Bone marrow (tissue), 2 donors: ENCODE measurements around the gene CUBN.
"Not testable (repeated sequence)": the region's sequence is repeated elsewhere in the genome, so short reads cannot be mapped to it uniquely, and the experiment has no call there.

ENCODE experiments used
- DNase-seq, 2 donors: peaks; one replicate each; lab custom pipeline; 2025; lab: John Stamatoyannopoulos, UW

CUBN gene

DNA sequence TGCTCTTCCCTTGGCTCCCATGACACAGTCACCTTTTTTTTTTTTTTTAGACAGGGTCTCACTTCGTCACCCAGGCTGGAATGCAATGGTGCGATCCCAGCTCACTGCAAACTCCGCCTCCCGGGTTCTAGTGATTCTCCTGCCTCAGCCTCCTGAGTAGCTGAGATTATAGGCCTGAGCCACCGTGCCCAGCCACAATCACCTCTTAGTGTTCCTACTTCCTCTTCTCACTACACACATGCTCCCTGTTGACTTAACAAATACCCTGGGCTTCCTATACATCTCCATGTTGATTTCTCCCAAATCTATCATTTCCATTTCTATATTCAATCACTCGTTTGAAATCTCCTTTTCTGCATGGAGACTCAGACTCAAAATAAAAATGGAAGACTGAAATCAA is 91.7 kb downstream of the CUBN start:
- DNase-seq = no peak

DNA sequence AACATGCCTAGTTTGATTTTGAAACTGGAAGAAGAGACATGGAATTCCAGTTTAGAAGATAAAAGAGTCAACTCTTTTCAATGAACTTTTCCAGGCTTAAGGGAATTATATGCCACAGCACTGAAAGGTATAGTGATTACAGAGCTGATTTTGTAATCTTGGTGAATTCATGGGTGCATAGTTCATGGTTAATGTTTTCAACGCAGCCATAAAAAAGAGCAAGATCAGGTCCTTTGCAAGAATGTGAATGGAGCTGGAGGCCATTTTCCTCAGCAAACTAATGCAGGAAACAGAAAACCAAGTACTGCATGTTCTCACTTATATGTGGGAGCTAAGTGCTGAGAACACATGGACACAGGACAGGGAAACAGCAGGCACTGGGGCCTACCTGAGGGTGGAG is 94.2 kb downstream of the CUBN start:
- no peak for DNase-seq

DNA sequence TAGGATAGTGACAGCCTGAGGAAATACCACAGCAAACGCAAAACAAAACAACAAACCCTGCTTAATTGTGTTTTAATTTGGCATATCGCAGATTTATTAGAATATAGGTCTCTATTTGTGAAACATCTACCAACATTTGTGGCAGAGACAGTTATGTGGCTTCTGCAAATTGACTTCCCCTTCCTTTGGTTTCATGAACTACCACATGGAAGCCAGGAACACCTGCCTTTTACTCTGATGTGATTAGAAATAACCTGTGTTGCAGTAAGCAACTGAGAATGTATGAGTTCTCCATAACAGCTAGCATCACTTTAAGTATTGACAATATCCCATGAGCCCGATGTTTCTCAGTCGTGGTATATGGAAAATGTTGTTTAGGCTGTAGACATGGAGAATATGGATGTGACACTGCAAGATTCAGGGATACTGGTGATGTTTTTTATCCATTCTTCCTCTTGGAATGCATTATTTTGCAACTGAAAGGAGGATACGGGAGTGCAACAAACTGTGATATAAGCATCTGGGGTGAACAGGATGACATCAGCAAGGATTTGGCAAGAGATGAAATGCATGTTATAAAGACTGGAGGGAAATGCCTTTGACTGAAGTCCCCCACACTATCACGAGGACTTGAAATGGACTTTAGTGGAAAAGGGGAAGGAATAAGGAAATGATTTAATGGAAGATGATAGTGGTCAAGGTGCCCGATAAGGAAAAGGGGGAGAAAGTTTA is 95.9 kb downstream of the CUBN start:
- DNase-seq = no peak

DNA sequence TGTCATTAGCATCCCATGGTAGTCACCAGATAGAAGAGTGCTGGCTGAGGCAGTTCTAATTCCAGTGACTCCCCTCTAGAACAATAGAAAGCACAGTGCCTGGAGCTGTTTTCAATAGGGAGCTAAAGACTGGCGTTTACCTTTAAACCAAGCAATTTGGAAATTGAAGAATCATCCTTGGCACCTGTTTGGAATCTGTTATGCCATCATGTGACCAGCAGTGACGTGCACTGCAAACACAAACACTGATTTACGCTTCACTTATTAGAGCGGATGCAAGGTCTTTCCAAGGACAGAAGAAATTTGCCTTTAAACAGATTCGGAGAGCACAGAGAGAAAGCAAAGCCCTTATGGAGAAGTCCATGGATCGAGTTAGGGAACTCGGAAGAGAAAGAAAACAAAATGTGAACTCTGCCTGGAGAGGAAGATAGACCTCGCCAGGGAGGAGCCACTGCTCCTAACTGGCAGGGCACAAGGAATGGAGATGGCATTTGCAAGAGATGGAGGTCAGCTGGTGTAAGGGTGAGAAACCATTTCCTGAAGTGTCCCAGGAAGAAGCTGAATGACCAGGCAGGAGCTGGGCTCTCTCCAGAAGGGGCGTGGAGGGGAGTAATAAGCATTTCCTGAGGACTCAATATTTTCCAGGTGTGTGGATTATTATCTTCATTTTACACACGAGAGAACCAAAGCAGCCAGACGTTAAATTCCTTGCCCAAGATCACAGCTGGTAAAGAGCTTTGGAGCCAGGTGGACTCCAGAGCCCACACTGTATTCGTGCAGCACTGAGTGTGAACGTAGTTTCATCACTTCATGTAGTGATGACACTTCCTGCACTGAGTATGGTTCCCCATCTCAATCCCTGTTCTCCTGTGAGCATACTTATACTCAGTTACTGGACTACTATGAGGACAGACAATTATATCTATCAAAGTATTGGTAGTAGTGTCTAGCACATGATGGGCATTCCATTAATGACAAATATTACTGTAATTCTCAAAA is 97.7 kb downstream of the CUBN start:
- no peak for DNase-seq

GRCh38 chr10:17029581-17030271 is 99.9 kb downstream of the CUBN start:
- DNase-seq = peak; percentile 29 to 68

- no peak for DNase-seq
Measured at GRCh38 chr10:17029239-17029580, 100.4 kb downstream of the CUBN start.

GRCh38 chr10:17028798-17029197 is 100.8 kb downstream of the CUBN start:
- no peak for DNase-seq

DNA sequence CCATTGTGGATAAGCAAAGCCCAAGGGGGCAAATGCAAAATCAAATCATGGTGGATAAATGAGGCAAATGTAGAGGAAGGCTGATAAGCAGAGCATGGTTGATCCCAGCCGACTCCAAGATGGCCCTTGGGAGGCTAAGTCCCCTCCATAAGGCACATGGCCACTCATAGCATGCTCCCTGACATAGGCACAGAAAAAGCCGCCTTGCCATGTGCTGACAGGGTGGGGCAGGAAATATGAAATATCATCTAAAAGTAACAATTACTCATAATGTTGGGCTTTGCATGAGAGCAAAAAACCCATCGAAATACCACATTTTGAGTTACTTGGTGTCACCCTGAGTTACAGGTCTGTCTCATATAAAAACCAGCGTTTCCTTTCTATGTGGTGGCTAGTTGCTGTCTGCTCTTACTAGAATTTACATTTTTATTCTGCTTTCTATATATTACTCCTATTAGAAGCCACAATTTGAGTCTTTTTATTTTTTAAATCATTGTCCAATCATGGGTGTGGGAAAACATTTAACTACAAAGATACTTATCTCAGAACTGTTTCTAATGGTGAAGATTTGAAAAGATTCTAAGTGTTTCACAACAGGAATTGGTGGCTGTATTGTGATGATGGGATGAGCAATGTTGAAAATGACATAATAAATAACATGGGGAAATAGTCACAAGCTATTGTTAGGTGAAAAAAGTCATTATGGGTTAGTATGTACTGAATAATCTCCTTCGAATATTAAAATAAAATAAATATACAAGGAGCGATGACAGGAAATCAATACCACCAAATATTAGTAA is 102.7 kb downstream of the CUBN start:
- peak; percentile 34 to 46 for DNase-seq

GRCh38 chr10:17025444-17026295 is 103.9 kb downstream of the CUBN start:
- peak; percentile 61 to 74 for DNase-seq

DNA sequence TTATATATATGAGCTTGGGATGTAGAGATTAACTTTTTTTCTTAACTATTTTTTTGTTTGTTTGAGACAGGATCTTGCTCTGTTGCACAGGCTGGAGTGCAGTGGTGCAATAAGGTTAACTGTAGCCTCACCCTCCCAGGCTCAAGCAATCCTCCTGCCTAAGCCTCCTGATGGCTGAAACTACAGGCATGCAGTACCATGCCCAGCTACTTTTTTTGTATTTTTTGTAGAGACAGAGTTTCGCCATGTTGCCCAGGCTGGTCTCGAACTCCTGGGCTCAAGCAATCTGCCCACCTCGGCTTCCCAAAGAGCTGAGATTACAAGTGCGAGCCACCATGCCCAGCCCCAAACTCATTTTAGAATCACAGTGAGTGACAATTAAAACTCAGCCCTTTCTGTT is 105.2 kb downstream of the CUBN start:
- no peak for DNase-seq

DNA sequence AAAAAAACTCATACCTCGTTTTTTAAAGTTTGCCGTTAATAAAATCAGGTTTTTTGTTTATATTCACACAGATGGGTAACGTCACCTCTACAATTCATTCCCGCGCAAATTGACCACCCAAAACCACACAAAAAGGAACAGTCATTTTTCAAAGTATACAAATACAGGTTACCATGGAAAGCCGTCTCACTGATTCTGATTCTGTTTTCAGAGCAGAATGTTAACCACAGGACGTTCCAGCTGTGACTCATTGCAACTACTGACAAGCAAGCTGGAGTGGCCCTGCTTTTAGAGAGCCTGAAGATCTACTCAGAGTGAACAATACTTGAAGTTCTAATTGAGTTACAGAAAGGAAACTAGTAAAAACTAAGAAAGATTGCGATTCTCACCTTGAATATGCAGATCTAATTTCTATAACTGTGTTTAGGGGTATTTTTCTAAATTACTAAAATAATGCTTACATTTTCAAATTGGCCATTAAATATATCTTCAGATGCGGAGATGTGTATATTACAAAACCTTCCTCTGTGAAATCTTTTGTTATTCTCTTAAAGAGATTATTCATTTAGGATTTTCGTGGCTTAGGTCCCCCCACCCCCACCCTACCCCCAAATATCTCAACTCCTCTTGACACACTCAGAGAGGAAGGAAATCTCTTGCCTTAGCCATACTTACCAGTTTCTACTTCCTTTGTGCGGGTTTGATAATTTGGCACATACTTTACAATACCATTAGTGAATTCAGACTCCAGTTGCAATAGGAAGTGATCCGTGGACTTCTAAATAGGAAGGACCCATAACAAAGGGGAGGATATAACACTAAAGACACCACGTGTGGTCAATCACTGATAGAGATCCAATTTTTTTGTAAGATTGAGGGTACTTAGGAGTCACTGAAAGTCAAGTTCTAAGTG is 106.0 kb downstream of the CUBN start:
- DNase-seq = peak in 1 of 2 donors; percentile 94

DNA sequence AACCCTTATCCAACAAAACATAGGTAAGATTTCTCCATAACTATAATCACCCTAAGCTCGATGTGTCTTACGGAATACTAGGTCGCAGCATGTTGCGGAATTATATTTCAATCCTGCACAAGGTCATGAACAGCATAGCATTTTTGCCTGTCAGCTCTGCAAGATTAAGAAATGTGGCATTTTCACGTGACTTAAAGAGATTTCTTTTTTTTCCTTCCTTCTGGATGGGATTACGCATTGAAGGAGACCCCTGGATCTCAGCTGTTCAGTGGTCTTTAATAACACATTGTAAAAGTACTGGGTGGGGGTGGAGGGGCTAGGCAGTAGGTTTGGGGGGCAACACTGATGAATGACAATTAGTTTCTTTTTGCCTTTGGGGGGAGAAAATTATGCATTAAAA is 106.7 kb downstream of the CUBN start:
- no peak for DNase-seq

DNA sequence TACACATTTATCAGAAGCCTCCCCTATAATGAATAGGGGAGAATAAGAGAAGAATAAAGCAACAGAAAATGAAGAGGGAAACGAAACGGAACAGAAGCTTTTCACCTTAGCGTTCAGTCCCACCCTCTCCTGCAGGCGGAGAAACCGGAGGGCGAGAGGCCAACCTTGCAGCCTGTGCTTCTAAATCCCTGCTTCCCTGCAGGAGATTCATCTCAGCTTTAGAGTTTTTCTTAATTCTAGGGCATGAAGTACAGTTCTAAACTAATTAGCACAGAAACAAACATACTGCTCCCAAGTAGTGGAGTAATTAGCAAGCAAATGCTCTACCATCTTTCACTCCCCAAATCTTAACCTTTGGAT is 107.2 kb downstream of the CUBN start:
- no peak for DNase-seq

DNA sequence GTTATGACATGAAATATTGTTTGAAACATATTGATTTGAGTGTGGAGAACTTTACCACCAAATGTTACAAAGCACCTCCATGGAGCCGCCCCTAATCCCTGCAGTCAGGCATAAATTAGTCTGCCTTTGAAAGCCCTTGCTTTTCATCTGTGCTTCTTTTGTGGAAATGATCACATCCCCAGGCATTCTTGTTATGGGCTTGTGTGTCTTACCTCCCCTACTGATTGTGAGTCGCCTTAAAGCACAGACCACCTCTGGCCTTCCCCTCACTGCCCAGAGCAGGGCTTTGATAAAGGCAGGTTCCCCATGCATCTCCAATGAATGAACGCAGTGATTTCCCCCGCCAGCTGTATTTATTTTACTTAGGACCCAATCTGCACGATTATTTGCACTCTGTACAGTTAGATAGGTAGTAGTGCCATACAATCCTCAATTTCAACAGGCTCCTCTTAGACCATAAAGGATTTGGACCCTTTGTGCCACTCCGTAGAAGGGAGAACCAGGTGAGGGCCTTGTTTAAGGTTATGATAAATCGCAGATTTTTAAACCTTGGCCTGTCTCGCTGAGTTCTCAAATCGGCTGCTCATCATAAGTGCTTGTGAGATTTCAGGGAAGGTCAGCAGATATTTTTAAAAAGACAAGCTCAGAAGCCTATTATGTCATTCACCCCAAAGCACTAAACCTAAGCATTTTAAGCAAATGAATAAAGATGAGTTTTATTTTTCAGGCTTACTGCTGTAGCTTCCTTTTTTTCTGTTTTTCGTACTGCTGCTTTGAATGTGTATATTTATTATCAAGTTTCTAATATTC is 107.8 kb downstream of the CUBN start:
- no peak for DNase-seq

DNA sequence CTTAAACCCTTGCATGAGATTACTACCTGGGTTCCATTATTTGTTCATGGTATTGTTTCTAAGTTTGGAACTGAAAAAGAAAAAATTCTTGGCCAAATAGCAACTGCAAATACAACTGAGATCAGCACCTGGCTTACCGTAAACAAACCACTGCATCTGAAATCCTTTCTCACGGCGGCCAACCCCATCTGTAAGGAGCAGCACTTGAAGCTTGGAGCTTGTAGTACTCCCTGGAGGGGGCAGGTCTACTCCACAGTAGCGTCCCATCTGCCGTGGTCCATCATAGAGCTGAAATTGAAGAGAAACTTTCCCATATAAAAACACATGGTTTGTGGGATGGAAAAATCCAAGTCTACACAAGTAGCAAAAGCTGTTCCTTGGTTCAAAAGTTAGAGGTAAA is 109.9 kb downstream of the CUBN start:
- DNase-seq = no peak

- not testable (repeated sequence) for DNase-seq
Measured at GRCh38 chr10:17013131-17013983, 116.3 kb downstream of the CUBN start.

- DNase-seq = not testable (repeated sequence)
Measured at GRCh38 chr10:17012731-17013130, 116.9 kb downstream of the CUBN start.
